Measurements from ENCODE around the gene RPL27A.

Gene RPL27A

DNA sequence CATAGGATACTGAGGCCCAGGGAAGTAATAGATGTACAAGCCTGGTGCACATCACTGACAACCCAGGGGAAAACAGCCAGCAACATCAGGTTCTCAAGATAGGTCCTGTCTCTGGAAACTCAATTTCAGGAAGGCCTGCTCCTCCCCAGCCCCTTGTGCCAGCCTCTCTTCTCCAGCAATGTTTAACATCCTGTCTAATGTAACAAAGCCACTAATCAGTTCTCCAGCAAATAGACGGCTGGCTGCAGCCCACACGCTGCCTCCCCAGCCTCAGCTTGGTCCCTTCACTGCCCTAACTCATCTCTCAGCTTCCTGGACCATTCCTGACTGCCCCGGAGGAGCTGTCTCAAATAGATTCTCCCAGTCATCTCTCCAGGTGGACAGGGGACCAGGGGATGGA lies 37.8 kb downstream of the RPL27A start:
- DNase-seq (ENCODE audit: low read depth in 2 of 2, low spot score in 1 of 2) = no peak

DNA sequence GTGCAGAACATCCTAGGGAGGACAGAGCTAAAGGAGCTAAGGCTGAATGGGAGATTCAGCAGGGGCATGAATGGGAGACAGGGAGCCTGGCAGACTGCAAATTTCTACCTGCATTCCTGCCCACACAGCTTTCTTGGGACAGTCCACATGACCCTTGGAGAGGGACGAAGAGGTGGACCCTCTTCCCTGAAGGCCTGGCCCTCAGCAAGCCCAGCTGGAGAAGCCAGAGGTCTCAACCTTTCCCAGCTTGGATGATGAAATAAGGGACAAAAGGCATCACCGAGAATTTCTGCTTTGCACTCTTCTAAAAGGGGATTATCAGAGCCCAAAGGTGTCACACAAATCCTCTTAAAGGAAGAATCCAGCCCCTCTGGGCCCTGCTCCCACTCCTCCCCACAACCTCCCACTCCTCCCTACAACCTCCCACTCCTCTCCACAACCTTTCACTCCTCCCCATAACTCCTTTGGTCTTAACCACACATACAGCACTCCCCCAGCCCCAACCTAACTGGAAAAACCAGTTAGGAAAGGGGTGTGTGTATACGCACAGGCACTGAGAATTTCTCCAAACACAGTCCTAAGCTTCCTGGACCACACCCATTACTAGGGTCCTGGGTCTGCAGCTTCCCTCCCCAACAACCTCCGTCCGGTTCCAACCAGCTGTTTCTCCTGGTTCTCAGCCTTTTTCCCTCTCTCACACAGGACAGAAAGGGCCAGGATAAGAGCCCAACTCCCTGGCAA lies 38.4 kb downstream of the RPL27A start:
- DNase-seq (ENCODE audit: low read depth in 2 of 2, low spot score in 1 of 2) = no peak

DNA sequence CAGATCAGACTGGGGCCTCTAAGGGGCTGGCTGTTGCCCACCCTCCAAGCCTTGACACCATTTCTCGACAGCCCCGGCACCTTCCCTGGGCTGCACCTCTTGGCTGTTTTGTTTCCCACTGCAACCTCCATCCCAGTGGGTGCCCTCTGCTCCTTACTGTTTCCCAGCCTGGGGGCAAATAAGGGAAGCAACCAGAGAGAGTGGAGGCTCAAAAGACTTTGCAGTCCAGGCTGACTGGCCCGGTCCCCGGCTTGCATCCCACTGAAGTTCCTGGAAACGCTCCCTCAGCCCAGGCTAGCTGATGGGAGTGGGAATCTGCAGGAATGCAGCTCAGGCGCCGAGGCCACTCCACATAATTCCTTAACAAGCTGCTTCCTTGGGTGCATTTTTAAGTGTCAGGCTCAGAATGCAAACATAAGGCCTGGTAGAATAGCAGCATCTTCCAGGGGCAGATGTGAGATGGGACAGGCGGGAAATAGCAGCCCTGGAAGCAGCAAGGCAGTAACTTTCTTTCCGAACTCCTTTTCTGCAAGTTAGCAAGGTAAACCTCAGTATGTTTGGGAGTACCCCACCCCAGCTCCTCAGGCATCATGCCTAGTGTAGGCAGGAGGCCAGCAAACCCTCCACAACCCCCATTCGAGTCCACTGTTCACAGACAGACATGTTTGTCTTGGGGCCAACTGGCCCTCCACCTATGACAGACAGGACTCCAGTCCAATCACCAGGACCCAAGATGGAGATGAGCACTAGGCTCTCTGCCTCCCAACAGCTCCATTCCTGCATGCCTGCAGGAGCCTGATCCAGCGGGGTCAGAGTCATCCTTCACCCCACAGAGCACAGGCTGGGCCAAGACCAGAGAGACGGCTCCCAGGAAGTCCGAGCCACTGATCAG lies 39.3 kb downstream of the RPL27A start:
- no peak for DNase-seq (ENCODE audit: low read depth in 2 of 2, low spot score in 1 of 2)

DNA sequence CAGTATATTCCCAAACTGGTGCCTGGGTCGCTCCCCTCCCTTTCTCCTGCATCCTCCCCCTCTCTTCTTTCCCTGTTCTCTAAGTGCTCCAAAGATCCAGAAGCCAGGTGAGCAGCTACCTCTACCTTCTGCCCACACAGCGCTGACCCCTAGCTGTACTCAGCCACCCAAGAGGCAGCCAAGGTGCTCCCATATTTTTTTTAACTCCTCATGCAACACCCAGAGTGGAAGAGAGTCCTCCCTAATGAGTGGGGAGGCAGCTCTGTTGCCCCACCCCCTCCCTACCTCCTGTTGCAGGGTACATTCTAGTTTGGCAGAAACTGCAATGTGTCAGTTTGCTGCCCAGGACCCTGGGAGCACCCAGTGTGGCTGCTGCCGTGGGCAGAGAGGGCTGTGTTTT lies 40.2 kb downstream of the RPL27A start:
- DNase-seq (ENCODE audit: low read depth in 2 of 2, low spot score in 1 of 2) = no peak

DNA sequence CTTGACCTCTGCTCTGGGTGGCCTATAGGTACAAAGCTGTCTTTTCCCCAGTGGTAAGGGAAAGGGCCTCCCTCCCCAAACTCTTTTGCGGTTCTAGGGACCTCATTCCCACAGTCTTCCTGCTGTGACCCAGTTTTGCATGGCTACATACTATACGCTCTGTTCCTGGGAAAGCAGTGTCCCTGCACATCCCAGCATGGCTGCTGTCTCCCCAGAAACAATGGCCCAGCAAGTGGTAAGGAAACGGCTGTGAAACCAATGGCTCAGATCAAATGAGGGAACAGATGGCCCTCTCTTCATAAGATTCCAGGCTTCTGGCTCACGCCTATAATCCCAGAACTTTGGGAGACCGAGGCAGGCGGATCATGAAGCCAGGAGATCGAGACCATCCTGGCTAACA lies 41.1 kb downstream of the RPL27A start:
- DNase-seq (ENCODE audit: low read depth in 2 of 2, low spot score in 1 of 2) = no peak

DNA sequence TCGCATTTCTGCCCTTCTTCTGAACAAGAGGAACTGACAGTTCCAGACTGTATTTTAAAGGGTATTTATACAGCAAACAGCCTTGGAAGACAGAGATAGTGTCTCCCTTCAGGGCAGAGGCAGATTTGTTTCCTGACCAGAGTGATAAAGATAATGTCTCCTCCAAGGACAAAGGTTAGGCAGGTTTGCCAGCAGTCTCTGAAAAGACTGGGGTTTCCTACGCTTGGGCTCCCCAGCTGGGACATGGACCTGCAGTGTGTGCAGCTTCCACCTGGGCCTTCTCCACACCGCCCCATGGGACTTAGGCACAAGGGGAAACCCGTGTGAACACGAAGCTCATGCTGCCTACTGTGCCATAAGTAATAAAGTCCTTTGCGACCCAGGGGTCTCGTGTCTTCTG lies 42.1 kb downstream of the RPL27A start:
- no peak for DNase-seq (ENCODE audit: low read depth in 2 of 2, low spot score in 1 of 2)

DNA sequence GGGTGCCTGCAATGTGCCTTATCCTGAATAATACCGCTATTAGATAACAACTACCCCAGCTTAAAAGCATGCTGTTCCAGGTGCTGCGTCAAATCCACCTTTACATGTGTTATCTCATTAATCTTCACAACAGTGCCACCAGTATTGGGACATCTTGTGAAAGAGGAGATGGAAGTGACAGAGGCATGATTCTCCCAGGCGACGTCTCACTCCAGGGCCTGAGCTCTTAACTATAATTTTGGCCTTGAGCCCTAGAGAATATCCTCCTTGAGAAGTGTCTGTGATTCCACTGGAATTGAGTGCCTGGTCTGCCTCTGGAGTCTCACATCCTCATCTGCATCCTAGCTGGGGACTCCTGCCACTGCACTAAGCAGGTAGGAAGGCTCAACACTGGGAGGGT lies 43.8 kb downstream of the RPL27A start:
- DNase-seq (ENCODE audit: low read depth in 2 of 2, low spot score in 1 of 2) = no peak

DNA sequence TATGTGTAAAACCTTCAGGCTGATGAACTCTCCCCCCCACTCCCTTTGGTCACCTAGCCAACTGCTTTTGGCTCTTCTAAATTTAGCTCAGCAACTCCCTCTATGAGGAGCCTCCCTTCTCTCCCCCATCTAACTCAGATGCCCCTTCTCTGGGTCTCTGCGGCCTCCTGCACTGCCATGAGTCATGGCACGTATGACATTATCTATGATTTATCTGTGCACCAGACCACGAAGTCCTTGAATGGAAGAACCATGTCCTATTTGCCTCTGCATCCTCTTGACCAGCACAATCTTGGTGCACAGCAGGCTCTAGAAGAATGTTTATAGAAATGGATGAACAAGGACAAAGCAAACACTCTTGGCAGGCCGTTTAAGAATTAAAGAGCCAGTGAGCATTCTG lies 46.0 kb downstream of the RPL27A start:
- DNase-seq (ENCODE audit: low read depth in 2 of 2, low spot score in 1 of 2) = no peak

DNA sequence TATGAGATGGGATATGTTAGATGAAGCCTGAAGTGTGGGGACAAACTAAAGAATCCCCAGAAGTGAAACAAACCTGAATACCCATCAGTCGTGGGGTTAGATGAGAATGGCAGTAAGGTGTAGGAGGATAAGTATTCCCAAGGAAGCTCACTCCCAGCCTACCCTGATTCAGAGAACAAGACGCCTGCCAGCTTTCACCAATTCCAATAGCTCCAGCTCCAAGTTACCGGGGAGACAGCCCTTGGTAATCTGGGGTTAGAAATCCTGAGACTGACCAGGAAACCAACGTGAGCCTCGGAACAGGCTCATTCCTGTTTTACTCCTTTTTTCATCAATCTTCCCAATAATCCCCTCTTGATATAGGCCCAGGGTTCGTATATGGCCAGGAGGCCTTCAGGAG lies 46.5 kb downstream of the RPL27A start:
- no peak for DNase-seq (ENCODE audit: low read depth in 2 of 2, low spot score in 1 of 2)

DNA sequence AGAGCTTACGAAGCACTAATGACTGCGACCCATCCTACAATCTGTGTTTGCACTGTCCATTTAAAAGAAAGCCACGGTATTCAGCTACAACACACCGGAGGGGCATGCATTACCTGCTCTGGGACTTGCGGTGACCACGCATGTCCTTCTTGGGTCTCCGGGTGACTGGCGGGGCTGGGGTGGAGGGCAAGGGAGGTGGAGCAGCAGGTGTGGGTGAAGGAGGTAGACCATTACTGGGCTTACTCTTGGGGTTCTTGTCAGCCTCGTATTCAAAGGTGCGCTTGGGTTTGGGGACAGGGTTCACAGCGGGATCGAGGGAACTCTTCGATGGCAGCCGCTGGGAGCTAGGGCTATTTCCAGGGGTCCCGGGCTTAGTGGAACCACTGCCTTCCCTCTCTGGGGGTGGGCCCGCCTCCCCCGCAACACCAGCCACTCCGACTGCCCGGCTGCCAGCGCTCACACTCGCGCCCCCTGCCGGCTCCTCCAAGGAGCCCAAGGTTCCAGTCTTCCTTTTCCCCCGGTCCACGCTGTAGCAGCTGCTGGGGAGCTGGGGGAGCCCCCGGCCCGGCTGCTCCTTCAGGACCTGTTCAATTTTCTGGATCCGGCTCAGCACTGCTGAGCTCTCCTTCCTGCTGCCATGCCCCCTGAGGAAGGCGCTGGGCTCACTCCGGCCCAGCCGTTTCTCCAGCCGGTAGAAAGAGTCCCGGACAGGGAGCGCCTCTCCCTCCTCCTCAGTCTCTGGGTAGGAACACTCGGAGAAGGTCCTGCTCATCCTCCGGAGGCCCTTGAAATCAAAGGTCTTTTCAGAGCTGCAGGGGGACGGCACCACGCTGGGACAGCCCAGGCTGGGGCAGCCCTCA lies 47.5 kb downstream of the RPL27A start:
- no peak for DNase-seq (ENCODE audit: low read depth in 2 of 2, low spot score in 1 of 2)

DNA sequence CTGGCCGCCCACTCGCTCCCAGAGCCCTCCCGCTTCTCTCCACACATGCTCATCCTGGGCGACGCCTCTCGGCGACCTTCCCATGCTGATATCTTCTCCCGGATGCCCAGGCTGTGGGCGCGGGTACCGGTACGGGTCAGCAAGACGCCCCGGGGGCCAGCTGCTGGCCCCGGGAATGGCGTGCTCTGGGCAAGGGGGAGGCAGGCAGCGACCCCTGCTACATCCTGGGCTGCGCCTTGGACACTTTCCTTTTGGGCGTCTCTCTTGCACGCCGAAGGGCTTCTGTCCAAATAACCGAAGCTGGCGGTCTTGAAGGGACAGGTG lies 48.1 kb downstream of the RPL27A start:
- no peak for DNase-seq (ENCODE audit: low read depth in 2 of 2, low spot score in 1 of 2)

DNA sequence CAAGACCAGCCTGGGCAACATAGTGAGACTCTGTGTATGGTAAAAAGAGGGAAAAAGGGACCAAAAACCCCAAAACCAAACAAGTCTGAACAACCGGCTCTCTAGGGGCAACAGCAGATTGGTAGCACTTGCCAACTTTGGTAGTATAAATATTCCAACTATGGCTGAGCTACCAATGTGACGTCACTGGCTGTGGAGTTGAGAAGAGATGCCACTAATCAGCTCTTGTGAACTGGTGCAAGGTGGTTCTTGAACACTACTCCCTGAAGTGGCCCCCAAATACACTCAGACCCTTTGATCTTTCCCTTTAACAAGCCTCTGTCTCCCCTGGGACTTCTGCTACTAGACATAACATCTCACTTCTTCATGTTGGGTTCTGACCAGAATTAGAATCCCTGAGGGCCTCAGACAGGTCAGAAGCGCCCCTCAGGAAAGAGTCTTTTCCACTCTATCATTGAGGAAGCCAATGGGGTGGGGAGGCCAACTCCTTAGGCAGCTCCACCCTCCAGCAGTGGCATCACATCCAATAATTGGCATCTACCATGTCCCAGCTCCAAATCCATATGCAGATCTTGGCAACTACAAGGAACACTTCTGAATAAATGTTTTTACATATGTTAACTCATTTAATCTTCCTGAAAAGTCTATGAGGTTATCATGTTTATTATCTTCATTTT lies 49.2 kb downstream of the RPL27A start:
- no peak for DNase-seq (ENCODE audit: low read depth in 2 of 2, low spot score in 1 of 2)

DNA sequence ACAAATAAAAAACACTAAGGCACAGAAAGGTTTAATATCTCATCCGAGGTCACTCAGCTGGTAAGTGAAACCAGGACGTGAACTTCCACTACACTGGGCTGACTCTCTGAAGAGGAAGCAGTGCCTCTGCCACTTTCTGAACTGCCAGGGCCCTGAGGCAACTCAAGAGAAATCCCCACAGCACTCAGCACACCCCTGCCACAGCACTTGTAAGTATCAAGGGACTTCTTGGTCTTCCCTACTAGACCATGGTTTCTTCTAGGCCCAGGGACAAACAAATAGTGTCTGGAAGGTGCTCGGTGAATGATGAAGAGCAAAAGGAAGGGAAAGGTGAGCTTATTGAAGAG lies 49.7 kb downstream of the RPL27A start:
- DNase-seq (ENCODE audit: low read depth in 2 of 2, low spot score in 1 of 2) = no peak

DNA sequence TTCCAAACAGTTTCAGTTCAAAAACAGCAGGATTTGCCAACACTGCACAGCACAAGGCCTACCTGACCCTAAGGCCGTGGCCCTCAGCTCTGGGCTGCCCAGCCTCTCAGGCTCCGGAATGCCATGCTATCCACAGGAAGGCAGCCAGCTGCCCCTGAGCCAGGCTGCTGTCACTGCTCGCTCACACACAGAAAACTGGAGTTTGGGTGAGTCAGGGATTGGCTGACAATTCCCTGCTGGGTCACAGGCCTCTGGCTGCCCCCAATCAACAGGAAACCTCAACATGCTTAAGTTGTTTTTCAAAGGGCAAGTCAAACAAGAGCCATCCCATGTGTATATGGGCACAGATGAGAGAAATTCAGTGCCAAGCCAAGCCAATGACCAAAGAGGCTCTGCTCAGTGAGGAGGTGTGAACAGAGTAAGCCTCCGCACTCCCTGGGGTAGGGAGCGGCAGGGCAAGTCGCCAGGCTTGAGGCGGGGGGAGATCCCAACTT lies 50.2 kb downstream of the RPL27A start:
- DNase-seq (ENCODE audit: low read depth in 2 of 2, low spot score in 1 of 2) = no peak

DNA sequence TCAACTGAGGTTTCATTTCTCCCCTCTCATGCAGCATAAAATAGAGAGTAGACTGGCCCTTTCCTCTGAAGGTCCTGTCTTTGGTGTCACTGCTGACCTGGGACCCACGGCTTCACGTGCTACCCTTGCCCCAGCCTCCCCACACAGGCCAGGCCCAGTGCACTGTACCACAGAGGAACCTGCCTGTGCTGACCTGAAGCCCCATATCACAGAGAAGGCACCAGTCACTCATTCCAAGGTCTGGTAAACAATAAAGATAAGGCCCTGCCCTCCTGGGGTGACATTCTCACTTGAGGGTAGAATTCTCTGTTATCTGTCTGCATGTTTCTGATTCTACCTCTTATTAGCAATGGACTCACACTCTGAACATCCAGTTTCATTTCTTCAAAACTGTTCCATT lies 51.3 kb downstream of the RPL27A start:
- DNase-seq (ENCODE audit: low read depth in 2 of 2, low spot score in 1 of 2) = no peak

DNA sequence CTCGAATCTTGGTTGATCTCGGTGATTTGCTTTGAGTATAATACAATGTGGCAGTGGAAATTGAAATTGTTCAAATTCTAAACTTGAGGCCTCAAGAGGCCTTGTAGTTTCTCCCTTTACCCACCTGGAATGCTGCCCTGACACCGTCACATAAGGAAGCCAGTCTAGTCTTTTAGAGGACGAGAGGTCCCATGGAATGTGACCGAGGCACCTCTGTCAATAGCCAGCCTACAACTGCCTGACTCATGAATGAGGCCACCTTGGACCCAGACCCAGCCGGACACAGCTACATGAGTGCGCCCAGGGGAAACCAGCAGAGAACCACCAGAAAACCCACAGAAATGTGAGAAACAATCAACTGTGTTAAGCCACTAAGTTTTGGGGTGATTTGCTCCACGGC lies 52.5 kb downstream of the RPL27A start:
- no peak for DNase-seq (ENCODE audit: low read depth in 2 of 2, low spot score in 1 of 2)

DNA sequence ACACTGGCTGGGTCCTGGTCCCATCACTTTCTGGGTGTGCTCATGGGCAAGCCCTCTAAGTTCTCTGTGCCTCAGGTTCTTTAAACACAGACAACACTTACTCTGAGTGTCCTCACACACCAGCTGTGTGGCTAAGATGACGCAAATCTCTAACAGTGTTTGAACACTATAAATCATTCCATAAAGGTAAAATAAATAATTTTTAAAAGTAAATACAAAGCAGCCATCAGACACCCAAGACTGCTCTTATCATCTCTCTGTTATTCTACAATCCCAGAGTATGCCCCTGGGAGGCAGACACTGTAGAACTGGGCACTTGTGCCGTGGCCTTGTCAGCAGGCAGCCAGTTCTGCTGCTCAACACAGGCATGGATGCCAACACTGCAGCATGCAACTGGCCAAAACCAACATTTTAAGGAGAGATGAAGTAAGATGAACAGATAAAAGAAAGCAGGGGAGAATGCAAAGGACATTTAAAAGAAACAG lies 56.8 kb downstream of the RPL27A start:
- DNase-seq (ENCODE audit: low read depth in 2 of 2, low spot score in 1 of 2) = no peak
